Lower leg skin (tissue), 4 donors: Measurements from ENCODE around the gene LCE5A. TPM values are rescaled to one million over a fixed set of nuclear protein-coding genes. Genes with fewer than 3 reads are reported as not detected.

Experiments used
- DNase-seq, 2 donors: peaks; one replicate each; pipeline ENCODE4 v3.0.0-alpha.2; 2019; ENCODE audit warnings: low spot score in 2 of 2
- H3K4me3 ChIP-seq: fragments of 200-600 bp; sonication (generic); 2 replicates; pipeline ENCODE4 v1.5.1; 2017; ENCODE audit warnings: mild to moderate bottlenecking, low read depth; ENCODE audit not compliant: poor library complexity, severe bottlenecking
- POLR2A ChIP-seq, 2 donors: fragments of 450-650 bp; IDR thresholded peaks; one replicate each; pipeline ENCODE4 v1.6.1; 2016 to 2017; ENCODE audit warnings: antibody characterized with exemption in 2 of 2, mild to moderate bottlenecking in 1 of 2, moderate library complexity in 1 of 2
- WGBS, 2 donors: methylation state at CpG; one replicate each; pipeline ENCODE4 v1.1.5; 2018; 5-methylcytosine and 5-hydroxymethylcytosine counted together
- intact Hi-C: fragments of 100-400 bp; cut with DNase I; formaldehyde crosslinking; loops from one replicate; pipeline ENCODE4 v1.15.0; 2023; ENCODE audit warnings: low total_unique reads
- total RNA-seq, 4 donors: library from RNA; depleted of rRNA; stranded (reverse); fragments of >200 nt; gene quantifications; one replicate each; pipeline ENCODE4 v1.1.0, GENCODE V29; 2016
- TF ChIP-seq, protein P1 (sequence below), 3 donors: fragments of 450-650 bp; IDR thresholded peaks; one replicate each; pipeline ENCODE4 v1.5.1; 2016; ENCODE audit warnings: antibody characterized with exemption in 3 of 3, mild to moderate bottlenecking in 3 of 3, moderate library complexity in 2 of 3

Gene LCE5A
- total RNA-seq, 4 donors from 2014 or later, result 154 to 612 (median 267) TPM

GRCh38 chr1:152520561-152521090, 10.0 kb downstream of the LCE5A start:
- intact Hi-C loops, result no loop called here
- WGBS, 2 donors, result 52 to 54% methylated on average over 4 of the region's 4 CpGs
- no peak overlapping the region for H3K4me3 ChIP-seq
- no peak for DNase-seq
- TF ChIP-seq POLR2A (IDR thresholded peaks at IDR 0.05), result no peak
- TF ChIP-seq, protein P1, sequence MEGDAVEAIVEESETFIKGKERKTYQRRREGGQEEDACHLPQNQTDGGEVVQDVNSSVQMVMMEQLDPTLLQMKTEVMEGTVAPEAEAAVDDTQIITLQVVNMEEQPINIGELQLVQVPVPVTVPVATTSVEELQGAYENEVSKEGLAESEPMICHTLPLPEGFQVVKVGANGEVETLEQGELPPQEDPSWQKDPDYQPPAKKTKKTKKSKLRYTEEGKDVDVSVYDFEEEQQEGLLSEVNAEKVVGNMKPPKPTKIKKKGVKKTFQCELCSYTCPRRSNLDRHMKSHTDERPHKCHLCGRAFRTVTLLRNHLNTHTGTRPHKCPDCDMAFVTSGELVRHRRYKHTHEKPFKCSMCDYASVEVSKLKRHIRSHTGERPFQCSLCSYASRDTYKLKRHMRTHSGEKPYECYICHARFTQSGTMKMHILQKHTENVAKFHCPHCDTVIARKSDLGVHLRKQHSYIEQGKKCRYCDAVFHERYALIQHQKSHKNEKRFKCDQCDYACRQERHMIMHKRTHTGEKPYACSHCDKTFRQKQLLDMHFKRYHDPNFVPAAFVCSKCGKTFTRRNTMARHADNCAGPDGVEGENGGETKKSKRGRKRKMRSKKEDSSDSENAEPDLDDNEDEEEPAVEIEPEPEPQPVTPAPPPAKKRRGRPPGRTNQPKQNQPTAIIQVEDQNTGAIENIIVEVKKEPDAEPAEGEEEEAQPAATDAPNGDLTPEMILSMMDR (IDR thresholded peaks at IDR 0.05), result no peak

- WGBS, 2 donors, result 7 to 11% methylated on average over 1 of the region's 1 CpG
- DNase-seq, result no peak
- intact Hi-C loops, result no loop called here
- TF ChIP-seq, protein P1 (IDR thresholded peaks at IDR 0.05), result no peak
- TF ChIP-seq POLR2A (IDR thresholded peaks at IDR 0.05), result no peak
- no peak overlapping the region for H3K4me3 ChIP-seq
Observed at GRCh38 chr1:152525080-152525641, 14.6 kb downstream of the LCE5A start.

DNA sequence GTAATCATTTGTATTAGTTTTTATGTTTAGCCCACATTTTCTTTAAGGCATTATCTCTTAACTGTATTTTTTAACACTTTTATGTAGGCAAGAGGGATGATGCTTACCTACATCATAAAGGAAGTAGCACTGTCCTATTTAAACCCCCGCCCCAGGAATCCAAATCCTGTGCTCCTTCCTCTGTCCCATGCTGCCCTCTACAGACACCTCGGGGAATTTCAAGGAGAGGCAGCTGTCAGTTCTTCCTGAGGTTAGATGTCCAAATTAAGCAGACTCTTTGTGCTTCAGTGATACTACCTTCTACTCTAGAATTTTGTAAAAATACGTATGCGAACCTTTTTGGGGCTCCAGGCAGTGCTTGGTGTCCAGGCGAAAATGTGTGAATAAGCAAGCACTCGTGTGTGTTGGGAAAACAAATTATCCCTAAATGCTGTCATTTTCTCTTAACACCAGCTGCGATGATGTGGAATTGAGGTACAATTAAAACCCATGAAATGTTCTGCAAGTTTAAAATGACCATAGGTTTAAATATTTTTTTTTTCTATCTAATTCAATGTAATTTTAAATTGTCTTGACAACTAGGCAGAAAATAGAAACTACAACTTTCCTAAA, 22.8 kb downstream of the LCE5A start:
- intact Hi-C loops, result no loop called here
- 23 to 25% methylated on average over 7 of the region's 7 CpGs for WGBS, 2 donors

DNA sequence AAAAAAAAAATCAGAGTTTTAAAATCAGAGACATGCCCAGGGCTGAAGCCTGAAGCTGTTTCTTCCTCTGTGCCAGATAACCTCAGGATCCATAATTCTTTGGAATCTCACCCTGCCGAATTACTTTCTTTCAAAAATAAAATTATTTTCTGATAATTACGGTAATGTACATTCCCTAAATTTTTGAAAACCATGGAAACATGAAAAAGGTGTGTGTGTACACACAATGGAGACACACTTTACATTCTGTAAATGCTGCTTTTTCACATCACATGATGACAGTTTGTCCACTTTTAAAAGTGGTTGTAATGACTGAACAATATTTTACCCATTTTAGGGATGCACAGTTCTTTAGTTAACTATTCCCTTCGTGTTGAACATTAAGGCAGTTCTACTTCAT, 25.2 kb downstream of the LCE5A start:
- DNase-seq, result no peak
- no peak overlapping the region for H3K4me3 ChIP-seq
- TF ChIP-seq, protein P1 (IDR thresholded peaks at IDR 0.05), result no peak
- no peak for TF ChIP-seq POLR2A (IDR thresholded peaks at IDR 0.05)
- intact Hi-C loops, result no loop called here
- 66 to 74% methylated on average over 3 of the region's 3 CpGs for WGBS, 2 donors

More for the DNA sequence above, 22.8 kb downstream of the LCE5A start:
- H3K4me3 ChIP-seq, result no peak overlapping the region
- DNase-seq, result no peak
- TF ChIP-seq, protein P1 (IDR thresholded peaks at IDR 0.05), result no peak
- no peak for TF ChIP-seq POLR2A (IDR thresholded peaks at IDR 0.05)

DNA sequence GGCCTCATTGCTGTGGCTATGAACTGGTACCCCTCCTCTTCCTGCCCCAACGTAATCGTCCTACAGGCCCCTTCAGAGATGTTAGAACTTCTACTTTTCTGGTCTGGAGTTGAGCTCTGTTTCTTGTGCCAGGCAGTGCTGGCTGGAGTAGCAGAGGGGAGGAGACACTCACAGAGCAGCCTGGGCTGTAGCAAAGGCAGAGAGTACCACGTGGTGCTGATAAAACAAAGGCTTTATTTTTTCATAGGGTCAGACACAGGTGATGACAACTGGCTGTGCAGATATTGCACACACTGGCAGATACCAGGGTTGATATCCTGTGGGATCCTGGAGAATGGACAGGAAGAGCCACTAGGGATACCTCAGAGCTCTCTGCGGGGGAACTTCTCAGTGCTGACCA, 26.9 kb downstream of the LCE5A start:
- intact Hi-C loops, result no loop called here
- 43 to 45% methylated on average over 4 of the region's 4 CpGs for WGBS, 2 donors
- no peak overlapping the region for H3K4me3 ChIP-seq
- DNase-seq, result no peak
- TF ChIP-seq, protein P1 (IDR thresholded peaks at IDR 0.05), result no peak
